Right renal cortex interstitium (tissue), 3 donors: ENCODE data around the gene PSTPIP1. TPM values are rescaled to one million over a fixed set of nuclear protein-coding genes. Genes with fewer than 3 reads are reported as not detected.

ENCODE experiments used
- DNase-seq, 3 donors: peaks; one replicate each; pipeline ENCODE4 v3.0.0-alpha.2; 2013; ENCODE audit warnings: low read depth in 3 of 3, low spot score in 2 of 3
- polyA plus RNA-seq, 3 donors: library from polyadenylated mRNA; unstranded; fragments of 120-200 nt; gene quantifications; one replicate each; pipeline ENCODE4 v1.2.1, GENCODE V29; 2013; ENCODE audit not compliant: insufficient read length in 3 of 3

The PSTPIP1 gene
- polyA plus RNA-seq, 3 donors: 0.60 to 0.98 (median 0.79) TPM

- DNase-seq: no peak
These were observed 22.2 kb downstream of the PSTPIP1 start for GRCh38 chr15:77017091-77017660.

- no peak for DNase-seq
These were observed 23.1 kb downstream of the PSTPIP1 start for GRCh38 chr15:77017761-77018720.

- no peak for DNase-seq
These were observed 24.0 kb downstream of the PSTPIP1 start for GRCh38 chr15:77018796-77019505.

- DNase-seq: no peak
These were observed 24.8 kb downstream of the PSTPIP1 start for GRCh38 chr15:77019521-77020331.

GRCh38 chr15:77020348-77021087 lies 25.6 kb downstream of the PSTPIP1 start:
- no peak for DNase-seq

- no peak for DNase-seq
These were observed 26.2 kb downstream of the PSTPIP1 start for GRCh38 chr15:77021088-77021481.

- no peak for DNase-seq
These were observed 27.0 kb downstream of the PSTPIP1 start for GRCh38 chr15:77021803-77022381.

- no peak for DNase-seq
These were observed 28.0 kb downstream of the PSTPIP1 start for GRCh38 chr15:77022646-77023575.

GRCh38 chr15:77023576-77024272 lies 28.8 kb downstream of the PSTPIP1 start:
- no peak for DNase-seq

GRCh38 chr15:77024273-77025082 lies 29.6 kb downstream of the PSTPIP1 start:
- DNase-seq: no peak

- DNase-seq: no peak
These were observed 30.4 kb downstream of the PSTPIP1 start for GRCh38 chr15:77025083-77025901.

- DNase-seq: no peak
These were observed 31.1 kb downstream of the PSTPIP1 start for GRCh38 chr15:77025941-77026411.

GRCh38 chr15:77026501-77027110 lies 31.7 kb downstream of the PSTPIP1 start:
- DNase-seq: no peak

GRCh38 chr15:77027111-77027696 lies 32.3 kb downstream of the PSTPIP1 start:
- DNase-seq: no peak
